Common myeloid progenitor, CD34-positive (primary cell): Measurements from ENCODE around the gene HSFX3.
"Not testable (repeated sequence)": the region's sequence is repeated elsewhere in the genome, so short reads cannot be mapped to it uniquely, and the experiment has no call there.

Experiments
- CTCF ChIA-PET: fragments of 350-600 bp; sonication (Branson Sonifier 250); formaldehyde crosslinking; loops from one replicate; lab custom pipeline; 2021; ENCODE audit warnings: antibody characterized with exemption; lab: Charles Lee
- POLR2A ChIA-PET: fragments of 350-600 bp; sonication (Branson Sonifier 250); formaldehyde crosslinking; loops from one replicate; lab custom pipeline; 2021; ENCODE audit warnings: antibody characterized with exemption; lab: Charles Lee
- DNase-seq, 3 donors: peaks; one replicate each; pipeline versions ENCODE4 v3.0.0 to v3.0.0-alpha.2; 2013
- H3K27ac ChIP-seq, 2 experiments: 1 replicate in 1 of 2; 2 replicates in 1 of 2; pipeline ENCODE4 v1.7.0; 2013; ENCODE audit warnings: inconsistent platforms in 2 of 2, low read length in 2 of 2, mild to moderate bottlenecking in 2 of 2, low read depth in 1 of 2, moderate library complexity in 1 of 2; ENCODE audit not compliant: severe bottlenecking in 2 of 2, insufficient read depth in 1 of 2, poor library complexity in 1 of 2
- H3K27me3 ChIP-seq, 5 experiments: replicated peaks in 2 of 5; 1 replicate in 3 of 5; 2 replicates in 2 of 5; pipeline versions ENCODE4 v1.6.1 to v1.7.0; 2013; ENCODE audit warnings: low read length in 4 of 5, mild to moderate bottlenecking in 2 of 5, moderate library complexity in 2 of 5, inconsistent platforms in 1 of 5; ENCODE audit not compliant: insufficient read depth in 5 of 5, control insufficient read depth in 4 of 5
- H3K36me3 ChIP-seq, 4 experiments: 1 replicate in 2 of 4; 2 replicates in 2 of 4; pipeline versions ENCODE4 v1.6.1 to v1.7.0; 2013; ENCODE audit warnings: low read length in 3 of 4, control low read depth in 1 of 4, mild to moderate bottlenecking in 1 of 4; ENCODE audit not compliant: control insufficient read depth in 4 of 4, insufficient read depth in 4 of 4
- H3K4me1 ChIP-seq, 4 experiments: 1 replicate in 3 of 4; 2 replicates in 1 of 4; pipeline versions ENCODE4 v1.6.1 to v1.7.1; 2013; ENCODE audit warnings: low read length in 3 of 4, mild to moderate bottlenecking in 3 of 4, control low read depth in 1 of 4, inconsistent platforms in 1 of 4, moderate library complexity in 1 of 4; ENCODE audit not compliant: control insufficient read depth in 4 of 4, insufficient read depth in 4 of 4; ENCODE audit errors: control extremely low read depth in 1 of 4
- H3K4me3 ChIP-seq, 7 experiments: 1 replicate in 4 of 7; 2 replicates in 3 of 7; pipeline versions ENCODE4 v1.5.1 to v1.7.0; 2013; ENCODE audit warnings: mild to moderate bottlenecking in 7 of 7, low read length in 6 of 7, moderate library complexity in 6 of 7, inconsistent platforms in 2 of 7, low read depth in 2 of 7, control low read depth in 1 of 7; ENCODE audit not compliant: insufficient read depth in 4 of 7, control insufficient read depth in 1 of 7; ENCODE audit errors: extremely low read depth in 1 of 7
- H3K9me3 ChIP-seq, 5 experiments: 1 replicate in 4 of 5; 2 replicates in 1 of 5; pipeline versions ENCODE4 v1.6.1 to v1.7.1; 2013; ENCODE audit warnings: low read length in 4 of 5, mild to moderate bottlenecking in 2 of 5, inconsistent platforms in 1 of 5, low read depth in 1 of 5, moderate library complexity in 1 of 5; ENCODE audit not compliant: control insufficient read depth in 4 of 5, insufficient read depth in 2 of 5; ENCODE audit errors: control extremely low read depth in 1 of 5
- WGBS: methylation state at CpG from one replicate; pipeline ENCODE4 v1.1.5; 2013; ENCODE audit not compliant: insufficient coverage; 5-methylcytosine and 5-hydroxymethylcytosine counted together

Gene HSFX3

GRCh38 chrX:149563359-149563758, 13.6 kb upstream of the HSFX3 start:
- ChIA-PET POLR2A (no interaction called here), CTCF (no interaction called here)
- peaks cover 0 to 4% (median 0%) of the 10 kb centered on the region in 5 experiments for H3K9me3 ChIP-seq
- H3K4me3 ChIP-seq, result no peak overlapping the region
- H3K4me1 ChIP-seq, result no peaks in the 10 kb centered on the region
- H3K36me3 ChIP-seq, result no peaks in the 10 kb centered on the region
- DNase-seq, result no peak
- 89% methylated on average over 2 of the region's 4 CpGs for WGBS
- no peak overlapping the region for H3K27ac ChIP-seq
- peaks cover 0 to 3% (median 0%) of the 10 kb centered on the region in 5 experiments for H3K27me3 ChIP-seq

GRCh38 chrX:149555251-149555650, 5.5 kb upstream of the HSFX3 start:
- no CpG with 5 or more reads among the region's 4 CpGs for WGBS
- H3K4me1 ChIP-seq, CTCF ChIA-PET, H3K27me3 ChIP-seq, H3K36me3 ChIP-seq, POLR2A ChIA-PET, H3K27ac ChIP-seq, H3K4me3 ChIP-seq, H3K9me3 ChIP-seq, DNase-seq: not testable (repeated sequence)

GRCh38 chrX:149551939-149552248, 2.2 kb upstream of the HSFX3 start:
- H3K27ac ChIP-seq, H3K27me3 ChIP-seq, H3K36me3 ChIP-seq, POLR2A ChIA-PET, H3K4me1 ChIP-seq, DNase-seq, H3K9me3 ChIP-seq, H3K4me3 ChIP-seq, CTCF ChIA-PET: not testable (repeated sequence)
- no CpG with 5 or more reads among the region's 6 CpGs for WGBS

GRCh38 chrX:149551245-149551938, 1.7 kb upstream of the HSFX3 start:
- H3K27me3 ChIP-seq, H3K4me3 ChIP-seq, H3K27ac ChIP-seq, H3K4me1 ChIP-seq, H3K9me3 ChIP-seq, CTCF ChIA-PET, H3K36me3 ChIP-seq, POLR2A ChIA-PET, DNase-seq: not testable (repeated sequence)
- no CpG with 5 or more reads among the region's 4 CpGs for WGBS

GRCh38 chrX:149550454-149550853, 730 bp upstream of the HSFX3 start:
- H3K36me3 ChIP-seq, CTCF ChIA-PET, H3K4me3 ChIP-seq, POLR2A ChIA-PET, H3K27me3 ChIP-seq, H3K4me1 ChIP-seq, DNase-seq, H3K9me3 ChIP-seq, H3K27ac ChIP-seq: not testable (repeated sequence)
- no CpG with 5 or more reads among the region's 1 CpG for WGBS

- H3K36me3 ChIP-seq, DNase-seq, H3K27ac ChIP-seq, H3K9me3 ChIP-seq, H3K4me1 ChIP-seq, POLR2A ChIA-PET, H3K4me3 ChIP-seq, H3K27me3 ChIP-seq, CTCF ChIA-PET: not testable (repeated sequence)
- WGBS, result no CpG with 5 or more reads among the region's 3 CpGs
These were observed 1.9 kb downstream of the HSFX3 start for GRCh38 chrX:149547782-149548181.

GRCh38 chrX:149546962-149547361, 2.8 kb downstream of the HSFX3 start:
- DNase-seq, H3K36me3 ChIP-seq, H3K4me1 ChIP-seq, POLR2A ChIA-PET, H3K27ac ChIP-seq, H3K9me3 ChIP-seq, H3K27me3 ChIP-seq, H3K4me3 ChIP-seq, CTCF ChIA-PET: not testable (repeated sequence)
- no CpG with 5 or more reads among the region's 1 CpG for WGBS
